Peyer's patch (tissue), 4 donors: ENCODE data around the gene TRAFD1.

ENCODE experiments used
- CTCF ChIP-seq, 6 experiments: fragments of 450-650 bp in 4 of 6; fragments of 200-600 bp in 2 of 6; sonication (generic) in 1 of 6; IDR thresholded peaks; one replicate each; pipeline ENCODE4 v1.5.1; 2017 to 2019; ENCODE audit warnings: antibody characterized with exemption in 6 of 6, mild to moderate bottlenecking in 3 of 6, moderate library complexity in 1 of 6
- POLR2A ChIP-seq, 2 donors: fragments of 450-650 bp; IDR thresholded peaks; one replicate each; pipeline ENCODE4 v1.5.1; 2017; ENCODE audit warnings: antibody characterized with exemption in 2 of 2, mild to moderate bottlenecking in 2 of 2, moderate library complexity in 2 of 2

GRCh38 chr12:112087851-112088250, 37.5 kb upstream of the TRAFD1 start:
- no peak for TF ChIP-seq CTCF (IDR thresholded peaks at IDR 0.05)
- TF ChIP-seq POLR2A (IDR thresholded peaks at IDR 0.05) = no peak
